ENCODE measurements around the gene DIS3. TPM values are rescaled to one million over a fixed set of nuclear protein-coding genes. Genes with fewer than 3 reads are reported as not detected.

The DIS3 gene
- 10 to 100 TPM; 18.5 to 22.2 (median 20.8) TPM for total RNA-seq
- long read RNA-seq, donor 1, full-length matches to known transcripts: 8 of 10 reads
- long read RNA-seq, donor 1, partial matches to known transcripts: 1 of 10 reads
- long read RNA-seq, donor 1, other reads (novel, unspliced or antisense): 1 of 10 reads
- long read RNA-seq, donor 2, full-length matches to known transcripts: 2 of 10 reads
- long read RNA-seq, donor 2, partial matches to known transcripts: 5 of 10 reads
- long read RNA-seq, donor 2, other reads (novel, unspliced or antisense): 3 of 10 reads

GRCh38 chr13:72781451-72782439 is at the start of gene DIS3, which contains the start of gene PIBF1:
Gene DIS3, minus strand, starts transcription at chr13:72781900. Its CDS starts 68 bp downstream, at chr13:72781832.
Gene PIBF1, plus strand, starts transcription at chr13:72782133. Its CDS starts 1,337 bp downstream, at chr13:72783470.
- no peak for TF ChIP-seq CTCF (IDR thresholded peaks at IDR 0.05)
- Histone ChIP-seq H3K9me3 (no peaks in the 10 kb centered on the region), H3K4me3 (peak within 1 kb of the TSS; percentile 91), H3K4me1 (ENCODE audit: low read depth) (peaks cover 8% of the 10 kb centered on the region), H3K36me3 (ENCODE audit: low read depth) (no peaks in the 10 kb centered on the region)
- peak; percentile 97 to 99 (median 98) for DNase-seq
- intact Hi-C loops (cut with DNase I, micrococcal nuclease): no loop called here
- ATAC-seq: peak; percentile 100

- Histone ChIP-seq H3K36me3 (ENCODE audit: low read depth) (no peaks in the 10 kb centered on the region), H3K4me3 (no peak overlapping the region), H3K4me1 (ENCODE audit: low read depth) (no peaks in the 10 kb centered on the region), H3K9me3 (no peaks in the 10 kb centered on the region)
- no peak for TF ChIP-seq CTCF (IDR thresholded peaks at IDR 0.05)
- intact Hi-C loops (cut with DNase I, micrococcal nuclease): no loop called here
- no peak for DNase-seq
- ATAC-seq: no peak
These were observed 42.0 kb upstream of the DIS3 start for GRCh38 chr13:72823724-72824123.

- Histone ChIP-seq H3K4me1 (ENCODE audit: low read depth) (no peaks in the 10 kb centered on the region), H3K36me3 (ENCODE audit: low read depth) (no peaks in the 10 kb centered on the region), H3K9me3 (no peaks in the 10 kb centered on the region), H3K4me3 (no peak overlapping the region)
- no peak for TF ChIP-seq CTCF (IDR thresholded peaks at IDR 0.05)
- DNase-seq: no peak
- intact Hi-C loops (cut with DNase I, micrococcal nuclease): no loop called here
- no peak for ATAC-seq
These were observed 41.4 kb upstream of the DIS3 start for GRCh38 chr13:72823081-72823480.

- no peaks in the 10 kb centered on the region for H3K4me1 ChIP-seq (ENCODE audit: low read depth)
- H3K9me3 ChIP-seq: no peaks in the 10 kb centered on the region
- H3K4me3 ChIP-seq: no peak overlapping the region
- DNase-seq (no peak), ATAC-seq (no peak)
- intact Hi-C loops (cut with DNase I, micrococcal nuclease): no loop called here
- no peaks in the 10 kb centered on the region for H3K36me3 ChIP-seq (ENCODE audit: low read depth)
- no peak for TF ChIP-seq CTCF (IDR thresholded peaks at IDR 0.05)
These were observed 39.2 kb upstream of the DIS3 start for GRCh38 chr13:72820898-72821279.

GRCh38 chr13:72820156-72820897 is 38.6 kb upstream of the DIS3 start:
- H3K36me3 ChIP-seq (ENCODE audit: low read depth): no peaks in the 10 kb centered on the region
- ATAC-seq (no peak), DNase-seq (no peak)
- no peak overlapping the region for H3K4me3 ChIP-seq
- H3K4me1 ChIP-seq (ENCODE audit: low read depth): no peaks in the 10 kb centered on the region
- no peak for TF ChIP-seq CTCF (IDR thresholded peaks at IDR 0.05)
- no peaks in the 10 kb centered on the region for H3K9me3 ChIP-seq
- intact Hi-C loops (cut with DNase I, micrococcal nuclease): no loop called here

All from mucosa of descending colon (tissue), 3 donors.